Stimulated activated CD4-positive, alpha-beta T cell treated with anti-CD3 and anti-CD28 coated beads, Interleukin-4, amount 100 ng/mL, for 24 hours (primary cell): Measurements from ENCODE around the gene RIPPLY2.
"Not testable (repeated sequence)": the region's sequence is repeated elsewhere in the genome, so short reads cannot be mapped to it uniquely, and the experiment has no call there.

ENCODE experiments used
- DNase-seq: peaks from one replicate; pipeline ENCODE4 v3.0.0-alpha.2; 2020

The RIPPLY2 gene, protein sequence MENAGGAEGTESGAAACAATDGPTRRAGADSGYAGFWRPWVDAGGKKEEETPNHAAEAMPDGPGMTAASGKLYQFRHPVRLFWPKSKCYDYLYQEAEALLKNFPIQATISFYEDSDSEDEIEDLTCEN

GRCh38 chr6:83853178-83854000, at the start of gene RIPPLY2:
TSS of gene RIPPLY2 (plus strand) at chr6:83853360. CDS start at chr6:83853417, 57 bp downstream.
- DNase-seq: no peak

- DNase-seq: not testable (repeated sequence)
These were observed 49.7 kb upstream of the RIPPLY2 start for GRCh38 chr6:83803492-83803891.

- no peak for DNase-seq
These were observed 48.3 kb upstream of the RIPPLY2 start for GRCh38 chr6:83804886-83805285.

DNA sequence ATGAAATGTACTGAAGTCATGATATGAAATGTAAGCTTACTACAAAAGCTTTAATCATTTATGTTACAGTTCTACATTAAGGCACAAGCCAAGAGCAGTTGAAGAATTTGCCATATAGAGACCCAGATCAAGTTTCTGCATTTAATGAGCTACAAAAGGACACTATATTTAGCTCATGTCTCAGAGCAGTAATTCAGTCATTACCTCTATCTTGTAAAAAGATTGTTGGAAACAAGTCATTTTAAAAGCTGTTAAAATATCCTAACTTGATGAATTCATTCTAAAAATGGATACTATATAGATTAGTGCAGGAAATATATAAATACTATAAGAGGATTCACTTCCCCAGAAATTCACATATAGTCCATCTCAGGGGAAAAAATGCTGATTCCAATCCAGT, 45.2 kb upstream of the RIPPLY2 start:
- DNase-seq: no peak

DNA sequence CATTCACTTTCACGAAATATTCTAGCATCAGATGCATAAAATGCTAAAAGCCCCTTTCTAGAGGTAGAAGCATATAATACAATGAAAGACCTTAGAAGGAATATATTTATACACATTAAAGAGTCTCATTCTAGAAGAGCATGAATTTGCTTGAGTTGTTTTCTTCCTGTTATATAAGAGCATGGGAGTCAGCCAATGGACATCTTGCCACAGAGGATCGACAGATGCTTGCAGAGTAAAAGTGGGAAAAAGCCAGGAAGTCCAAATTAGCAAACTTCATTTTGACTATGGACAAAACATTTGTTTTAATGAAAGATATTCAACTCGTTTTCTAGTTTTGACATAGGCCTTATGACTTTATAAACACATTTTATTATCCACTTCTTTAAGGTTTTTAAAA, 44.2 kb upstream of the RIPPLY2 start:
- no peak for DNase-seq

GRCh38 chr6:83812595-83812994, 40.6 kb upstream of the RIPPLY2 start:
- no peak for DNase-seq

DNA sequence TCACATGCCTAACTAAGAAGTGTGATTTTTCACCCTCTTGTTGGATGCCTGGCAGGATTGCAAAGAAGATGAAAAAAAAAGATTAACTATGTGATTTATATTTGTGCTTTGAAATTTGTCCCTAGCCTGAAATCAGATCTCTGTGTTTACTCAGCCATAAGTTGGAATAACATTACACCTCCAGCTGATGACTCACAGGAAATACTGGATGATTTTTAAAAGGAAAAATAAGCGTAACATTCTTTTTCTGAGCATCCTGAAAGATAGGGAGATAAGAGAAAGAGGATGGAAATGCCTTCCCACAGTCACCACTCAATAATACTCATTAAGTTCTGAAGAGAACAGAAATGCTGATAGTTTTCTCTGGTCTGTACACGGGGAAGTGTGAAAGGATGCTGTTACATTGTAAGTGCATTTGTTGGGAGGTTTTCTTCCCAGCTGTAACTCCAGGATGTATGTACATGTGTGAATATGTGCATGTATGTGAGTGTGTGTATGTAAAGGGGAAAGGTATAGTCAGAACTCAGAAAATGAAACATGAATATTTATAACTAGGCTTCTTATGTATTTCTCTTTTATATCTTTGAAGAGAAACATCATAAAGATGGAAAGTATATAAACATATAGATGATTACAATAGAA, 37.4 kb upstream of the RIPPLY2 start:
- DNase-seq: no peak

- DNase-seq: no peak
These were observed 30.5 kb upstream of the RIPPLY2 start for GRCh38 chr6:83822629-83823169.

DNA sequence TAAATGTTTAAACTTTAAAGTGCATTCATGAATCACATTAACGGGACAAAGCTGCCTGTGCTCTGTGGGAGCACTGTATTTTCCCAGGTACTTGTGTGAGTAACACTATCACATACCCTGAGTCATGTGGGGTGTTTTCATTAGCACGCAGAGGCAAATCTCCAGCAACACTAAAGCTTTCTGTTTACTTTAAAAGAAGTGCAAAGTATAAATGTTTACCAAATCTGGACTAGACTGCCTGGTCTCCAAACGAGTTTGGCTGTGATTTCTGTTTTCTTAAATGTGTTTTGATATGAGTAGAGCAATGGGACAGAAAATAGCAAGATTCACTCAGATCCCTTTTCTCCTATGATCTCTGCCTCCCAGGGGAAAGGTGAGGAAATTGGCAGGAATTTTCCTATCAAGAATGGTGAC, 28.8 kb upstream of the RIPPLY2 start:
- DNase-seq: no peak

DNA sequence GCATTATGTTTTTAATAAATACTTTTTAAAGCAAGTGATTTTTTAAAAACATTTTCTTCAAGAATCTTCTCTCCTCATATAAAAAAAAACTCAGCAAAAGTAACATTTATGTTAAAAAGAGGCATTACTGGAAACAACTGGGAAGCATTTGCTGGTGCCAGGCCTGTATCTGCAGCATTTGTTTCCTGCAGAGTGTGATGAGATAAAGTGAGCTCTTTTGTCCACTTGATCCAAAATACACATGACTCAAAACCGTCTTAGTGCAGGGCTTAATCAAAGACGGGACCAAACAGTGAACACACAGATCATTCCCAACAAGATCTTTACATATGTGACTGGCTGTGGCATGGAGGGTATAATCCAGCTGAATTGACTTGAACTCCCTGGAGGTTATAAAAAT, 28.3 kb upstream of the RIPPLY2 start:
- DNase-seq: no peak

DNA sequence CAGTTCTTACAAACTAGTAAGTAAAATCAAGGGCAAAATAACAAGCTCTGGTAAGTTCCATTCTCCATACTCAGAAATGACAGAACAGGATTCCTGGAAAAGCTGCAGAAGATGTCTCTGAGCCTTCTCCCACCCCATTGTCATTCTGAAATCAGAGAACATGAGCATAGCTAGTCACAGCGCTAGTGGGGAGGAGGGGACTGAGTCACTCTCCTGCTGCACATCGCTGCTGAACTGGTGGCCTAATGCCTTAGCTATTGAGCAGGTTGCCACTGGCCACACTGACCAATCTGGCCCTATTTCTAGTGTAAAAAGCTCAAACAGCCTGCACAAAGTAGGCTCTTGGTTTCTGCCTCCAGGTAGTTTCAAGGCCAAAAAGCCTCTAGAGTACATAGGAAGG, 26.1 kb upstream of the RIPPLY2 start:
- no peak for DNase-seq

GRCh38 chr6:83838727-83839126, 14.4 kb upstream of the RIPPLY2 start:
- no peak for DNase-seq

DNA sequence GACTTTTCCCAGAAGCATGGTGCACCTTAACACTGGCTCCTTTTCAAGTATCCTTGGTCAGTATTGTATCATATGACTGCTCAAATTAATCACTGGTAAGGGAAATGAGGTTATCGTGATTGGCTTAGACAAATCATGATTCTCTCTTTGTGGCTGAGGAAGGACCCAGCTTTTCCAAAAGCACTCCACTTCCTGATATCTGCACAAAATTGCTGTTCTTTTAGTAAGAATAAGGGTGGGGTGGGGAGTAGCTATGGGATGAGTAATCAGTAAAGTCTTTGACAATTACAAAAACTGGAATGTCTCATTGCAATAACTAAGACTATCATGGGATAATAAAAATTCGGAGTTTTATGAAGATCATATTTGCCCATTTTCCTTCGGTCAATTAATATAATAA, 9.0 kb upstream of the RIPPLY2 start:
- DNase-seq: no peak

- no peak for DNase-seq
These were observed 6.9 kb upstream of the RIPPLY2 start for GRCh38 chr6:83846291-83846690.

GRCh38 chr6:83847179-83847578, 6.0 kb upstream of the RIPPLY2 start:
- no peak for DNase-seq

GRCh38 chr6:83849127-83849526, 4.0 kb upstream of the RIPPLY2 start:
- DNase-seq: no peak

DNA sequence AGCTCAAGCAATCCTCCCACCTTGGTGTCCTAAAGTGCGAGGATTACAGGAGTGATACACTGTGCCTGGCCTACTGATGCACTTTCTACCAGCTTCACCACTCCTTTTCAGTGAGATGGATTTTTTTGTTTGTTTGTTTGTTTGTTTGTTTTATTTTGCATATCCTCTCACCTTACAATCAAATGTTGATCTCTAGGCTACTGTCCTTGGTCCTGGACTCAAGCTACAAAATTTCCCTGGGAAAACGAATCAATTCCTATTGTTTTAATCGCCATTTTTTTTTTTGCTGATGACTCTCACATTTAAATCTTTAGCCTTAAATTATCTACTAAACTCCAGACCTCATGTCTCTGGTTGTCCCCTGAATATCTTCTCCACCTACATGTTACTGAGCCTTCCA, 3.5 kb upstream of the RIPPLY2 start:
- DNase-seq: no peak

DNA sequence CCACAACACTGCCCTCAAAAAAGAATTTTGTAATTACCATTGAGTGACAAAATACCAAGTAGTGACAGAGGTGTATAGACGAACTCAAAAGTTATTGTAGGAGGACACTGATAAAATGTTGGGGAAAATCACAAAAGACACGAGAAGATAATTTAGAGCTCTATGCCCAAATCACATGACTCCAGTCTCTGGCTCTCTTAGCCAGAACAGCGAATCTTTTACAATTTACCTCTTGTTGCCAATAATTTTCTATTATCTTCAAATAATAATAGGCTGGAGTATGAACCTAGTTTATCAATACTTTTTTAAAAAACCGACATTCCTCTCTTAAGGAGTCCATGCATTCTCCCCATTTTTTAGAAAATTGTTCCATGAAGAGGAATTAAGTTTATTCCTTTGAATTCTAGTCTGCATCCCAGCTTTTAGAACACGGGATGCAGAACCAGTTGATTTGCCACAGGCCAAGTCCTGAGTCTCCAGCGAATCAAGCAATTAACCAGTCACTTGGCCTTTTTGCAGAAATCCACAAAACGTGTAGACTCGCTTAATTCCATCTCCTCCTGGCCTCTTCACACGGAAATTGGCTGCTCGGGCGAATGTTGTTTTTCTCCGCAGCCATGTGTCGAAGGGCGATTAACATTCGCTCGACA, 507 bp upstream of the RIPPLY2 start:
- no peak for DNase-seq

GRCh38 chr6:83854001-83854501, 891 bp downstream of the RIPPLY2 start:
- no peak for DNase-seq

GRCh38 chr6:83854766-83855165, 1.6 kb downstream of the RIPPLY2 start:
- DNase-seq: no peak

GRCh38 chr6:83859410-83860358, 6.5 kb downstream of the RIPPLY2 start, which contains the start of gene CYB5R4:
TSS of gene CYB5R4 (plus strand) at chr6:83859689. CDS start at chr6:83859783, 94 bp downstream.
- peak; percentile 94 for DNase-seq

DNA sequence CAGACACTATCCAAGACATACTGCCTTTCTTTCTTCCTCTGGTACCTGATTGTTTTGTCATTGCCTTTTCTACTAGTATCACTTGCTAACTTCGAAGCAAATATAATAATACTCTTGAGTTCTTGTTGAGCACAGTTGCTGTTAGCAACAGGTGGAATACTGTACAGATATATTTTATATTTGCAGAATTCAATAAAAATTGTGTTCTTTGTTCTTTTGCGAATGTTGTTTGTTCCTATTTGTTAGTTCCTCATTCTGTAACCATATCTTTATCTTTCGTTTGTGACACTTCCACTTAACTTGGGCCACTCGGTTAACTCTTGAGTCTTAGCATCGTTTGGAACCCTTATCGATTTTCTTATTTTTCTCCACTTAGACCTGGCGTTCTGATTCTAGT, 7.2 kb downstream of the RIPPLY2 start:
- no peak for DNase-seq
